ENCODE data around the gene MACROD2. TPM values are rescaled to one million over a fixed set of nuclear protein-coding genes. Genes with fewer than 3 reads are reported as not detected.

MACROD2 gene
- total and polyA plus RNA-seq, 2 of the 4 experiments (the other 2 are of a cell fraction): not detected

GRCh38 chr20:14935285-14935684, 940.0 kb downstream of the MACROD2 start:
- no peak overlapping the region for H4K8ac ChIP-seq (ENCODE audit: low read depth in 2 of 2, low read length in 2 of 2)
- WGBS, 2 experiments (ENCODE audit: extremely low coverage in 2 of 2, insufficient read length in 1 of 2): no CpG with 5 or more reads among the region's 1 CpG
- dilution Hi-C loops (cut with HindIII; ENCODE audit: low sequenced_read_pairs, unreplicated experiment) (no loop called here), intact Hi-C loops (cut with micrococcal nuclease) (no loop called here), in situ Hi-C loops (cut with MboI; ENCODE audit: low sequenced_read_pairs) (no loop called here)
- H3K9me1 ChIP-seq (ENCODE audit: insufficient read depth, low read length): no peaks in the 10 kb centered on the region
- ATAC-seq (ENCODE audit: low read depth) (no peak), DNase-seq (no peak)
- H3K18ac ChIP-seq (ENCODE audit: low read depth, low read length): no peak overlapping the region
- TF ChIP-seq CTCF (conservative IDR thresholded peaks at IDR 0.05; ENCODE audit: low read depth, low read length) (no peak), MXI1 (IDR thresholded peaks at IDR 0.05; ENCODE audit: borderline replicate concordance, low read depth, low read length) (no peak), RFX5 (IDR thresholded peaks at IDR 0.05; ENCODE audit: low read depth, low read length) (no peak), FOS (IDR thresholded peaks at IDR 0.05; ENCODE audit: low read depth, low read length) (no peak), MAFK (IDR thresholded peaks at IDR 0.05; ENCODE audit: low read depth, low read length) (no peak), CHD1 (IDR thresholded peaks at IDR 0.05; ENCODE audit: low read depth, low read length) (no peak), NFE2L2 (IDR thresholded peaks at IDR 0.05; ENCODE audit: low read depth, low read length) (no peak), BHLHE40 (IDR thresholded peaks at IDR 0.05; ENCODE audit: low read depth, low read length) (no peak), SMC3 (IDR thresholded peaks at IDR 0.05; ENCODE audit: low read depth, low read length) (no peak), RCOR1 (IDR thresholded peaks at IDR 0.05; ENCODE audit: insufficient replicate concordance, low read length) (no peak), USF2 (IDR thresholded peaks at IDR 0.05; ENCODE audit: low read depth, low read length) (no peak), ELK1 (IDR thresholded peaks at IDR 0.05; ENCODE audit: borderline replicate concordance, low read depth, low read length) (no peak), MAZ (IDR thresholded peaks at IDR 0.05; ENCODE audit: borderline replicate concordance, low read depth, low read length) (no peak), CEBPB (IDR thresholded peaks at IDR 0.05; ENCODE audit: low read depth, low read length) (no peak), POLR2A (IDR thresholded peaks at IDR 0.05; ENCODE audit: low read depth, low read length) (no peak), RAD21 (IDR thresholded peaks at IDR 0.05; ENCODE audit: low read length) (no peak)
- BruUV-seq (replicated peaks): no TSS peak
- H3K9ac ChIP-seq (ENCODE audit: low read depth, low read length): no peak overlapping the region
- no peaks in the 10 kb centered on the region for H3K27me3 ChIP-seq (ENCODE audit: control insufficient read depth, insufficient read depth, low read length)
- no peak overlapping the region for H3K23ac ChIP-seq (ENCODE audit: low read depth, low read length)
- H2AK9ac ChIP-seq (replicated peaks; ENCODE audit: low read depth, low read length, poor library complexity): no peak overlapping the region
- H3K9me3 ChIP-seq (ENCODE audit: control insufficient read depth, insufficient read depth, low read length): peaks cover 3% of the 10 kb centered on the region; the same call in 1 of the 2 replicates
- H3K79me1 ChIP-seq (ENCODE audit: low read depth in 1 of 2, low read length in 2 of 2): no peaks in the 10 kb centered on the region
- no peak overlapping the region for H2BK120ac ChIP-seq (ENCODE audit: low read depth, low read length)
- H2BK15ac ChIP-seq (ENCODE audit: low read depth, low read length): no peak overlapping the region
- no peaks in the 10 kb centered on the region for H4K20me1 ChIP-seq (ENCODE audit: insufficient read depth, low read length)
- no peak overlapping the region for H3K4me2 ChIP-seq (ENCODE audit: low read depth, low read length)
- no peak overlapping the region for H2BK5ac ChIP-seq (ENCODE audit: low read depth, low read length, poor library complexity, severe bottlenecking)
- H4K91ac ChIP-seq (ENCODE audit: insufficient read depth, low read depth, low read length): no peak overlapping the region
- no peak overlapping the region for H3K56ac ChIP-seq (ENCODE audit: extremely low read depth, insufficient read depth, low read length)
- H3K4me3 ChIP-seq (ENCODE audit: insufficient read depth, low read depth, low read length): no peak overlapping the region
- H2AK5ac ChIP-seq (ENCODE audit: low read depth, low read length): no peak overlapping the region
- no peak overlapping the region for H3K4ac ChIP-seq (ENCODE audit: low read depth, low read length)
- no peak overlapping the region for H2BK20ac ChIP-seq (ENCODE audit: low read depth, low read length)
- POLR2A ChIA-PET (ENCODE audit: unreplicated experiment): no interaction called here
- no peak overlapping the region for H3K14ac ChIP-seq (replicated peaks; ENCODE audit: low read depth, low read length)
- no peaks in the 10 kb centered on the region for H3K4me1 ChIP-seq (ENCODE audit: control insufficient read depth, insufficient read depth, low read length)
- H3K36me3 ChIP-seq (ENCODE audit: control insufficient read depth, insufficient read depth, low read length): no peaks in the 10 kb centered on the region
- H3K27ac ChIP-seq (ENCODE audit: insufficient read depth, low read length): no peak overlapping the region
- CTCF ChIA-PET: no interaction called here
- no peak overlapping the region for H4K5ac ChIP-seq (ENCODE audit: low read depth, low read length)
- H2AFZ ChIP-seq (replicated peaks; ENCODE audit: low read length, poor library complexity): no peak overlapping the region

Data from IMR-90 (cell line).